GM12891 (cell line): Measurements from ENCODE around the gene BCL11B.

ENCODE experiments used
- DNase-seq: peaks from one replicate; pipeline ENCODE4 v3.0.0; 2011; ENCODE audit warnings: low spot score; ENCODE audit not compliant: insufficient read length
- FAIRE-seq: peaks from 2 replicates; lab custom pipeline; 2011; peaks lifted over from hg19 to GRCh38; lab: Jason Lieb, UNC
- PAX5 ChIP-seq: IDR thresholded peaks from 2 replicates; pipeline ENCODE4 v1.6.1; 2011; ENCODE audit warnings: low read length, moderate library complexity, mild to moderate bottlenecking; ENCODE audit not compliant: insufficient read depth, severe bottlenecking
- POLR2A ChIP-seq: IDR thresholded peaks from 2 replicates; pipeline ENCODE4 v1.6.1; 2011; ENCODE audit warnings: low read depth, low read length, control low read depth
- POLR2AphosphoS5 ChIP-seq: IDR thresholded peaks from 2 replicates; pipeline ENCODE4 v1.6.1; 2011; ENCODE audit warnings: low read depth, low read length, control low read depth
- POU2F2 ChIP-seq: IDR thresholded peaks from 2 replicates; pipeline ENCODE4 v1.6.1; 2011; ENCODE audit warnings: low read depth, mild to moderate bottlenecking, control low read depth, low read length, moderate library complexity
- SPI1 ChIP-seq: IDR thresholded peaks from 2 replicates; pipeline ENCODE4 v1.6.1; 2011; ENCODE audit warnings: low read depth, low read length, control low read depth
- TAF1 ChIP-seq: IDR thresholded peaks from 2 replicates; pipeline ENCODE4 v1.6.1; 2011; ENCODE audit warnings: low read depth, low read length, control low read depth

BCL11B gene

GRCh38 chr14:99255621-99256482 lies 16.1 kb downstream of the BCL11B start:
- no peak for TF ChIP-seq SPI1
- no peak for TF ChIP-seq PAX5
- no peak for TF ChIP-seq POU2F2
- no peak for TF ChIP-seq POLR2AphosphoS5
- no peak for TF ChIP-seq POLR2A
- no peak for TF ChIP-seq TAF1
- no peak for FAIRE-seq

GRCh38 chr14:99254328-99255009 lies 17.5 kb downstream of the BCL11B start:
- FAIRE-seq = no peak
- TF ChIP-seq TAF1 (no peak), POLR2A (no peak), POLR2AphosphoS5 (no peak), PAX5 (no peak), POU2F2 (no peak), SPI1 (no peak)
- DNase-seq = no peak

More at GRCh38 chr14:99255621-99256482, 16.1 kb downstream of the BCL11B start:
- DNase-seq = no peak

- DNase-seq (no peak), FAIRE-seq (no peak)
- no peak for TF ChIP-seq SPI1
- no peak for TF ChIP-seq POU2F2
- TF ChIP-seq POLR2A = no peak
- no peak for TF ChIP-seq POLR2AphosphoS5
- no peak for TF ChIP-seq TAF1
- no peak for TF ChIP-seq PAX5
These were observed 18.1 kb downstream of the BCL11B start for GRCh38 chr14:99253890-99254289.

- TF ChIP-seq PAX5 (no peak), POLR2AphosphoS5 (no peak), TAF1 (no peak), POLR2A (no peak), SPI1 (no peak), POU2F2 (no peak)
- no peak for FAIRE-seq
- no peak for DNase-seq
These were observed 18.8 kb downstream of the BCL11B start for GRCh38 chr14:99252940-99253868.

- no peak for TF ChIP-seq POU2F2
- no peak for TF ChIP-seq SPI1
- TF ChIP-seq PAX5 = no peak
- no peak for TF ChIP-seq TAF1
- TF ChIP-seq POLR2A = no peak
- TF ChIP-seq POLR2AphosphoS5 = no peak
These were observed 19.5 kb downstream of the BCL11B start for GRCh38 chr14:99252443-99252939.

GRCh38 chr14:99251721-99252120 lies 20.3 kb downstream of the BCL11B start:
- FAIRE-seq = no peak
- no peak for DNase-seq
- TF ChIP-seq SPI1 (no peak), POLR2A (no peak), POU2F2 (no peak), PAX5 (no peak), POLR2AphosphoS5 (no peak), TAF1 (no peak)

More at GRCh38 chr14:99252443-99252939, 19.5 kb downstream of the BCL11B start:
- DNase-seq = no peak
- FAIRE-seq = no peak

GRCh38 chr14:99250636-99251208 lies 21.3 kb downstream of the BCL11B start:
- no peak for TF ChIP-seq POLR2AphosphoS5
- TF ChIP-seq TAF1 = no peak
- no peak for TF ChIP-seq PAX5
- no peak for DNase-seq
- FAIRE-seq = no peak

- TF ChIP-seq PAX5 (no peak), POU2F2 (no peak), POLR2A (no peak), SPI1 (no peak), POLR2AphosphoS5 (no peak), TAF1 (no peak)
- DNase-seq (no peak), FAIRE-seq (no peak)
These were observed 22.6 kb downstream of the BCL11B start for GRCh38 chr14:99249389-99249788.

- FAIRE-seq (no peak), DNase-seq (no peak)
- no peak for TF ChIP-seq POLR2A
These were observed 23.2 kb downstream of the BCL11B start for GRCh38 chr14:99248761-99249171.
